H9 (cell line): ENCODE results near the gene RBFOX1. TPM values are rescaled to one million over a fixed set of nuclear protein-coding genes. Genes with fewer than 3 reads are reported as not detected.

ENCODE experiments used
- DNase-seq: peaks from one replicate; pipeline ENCODE4 v3.0.0-alpha.2; 2017
- H2AFZ ChIP-seq: one replicate; pipeline ENCODE4 v1.6.1; 2013; ENCODE audit warnings: mild to moderate bottlenecking, low read length, control low read depth, moderate library complexity
- H2AK5ac ChIP-seq: 2 replicates; pipeline ENCODE4 v1.6.1; 2013; ENCODE audit warnings: low read length, control low read depth, mixed read lengths; ENCODE audit not compliant: insufficient read length
- H2BK120ac ChIP-seq: one replicate; pipeline ENCODE4 v1.6.1; 2013; ENCODE audit warnings: low read depth, mild to moderate bottlenecking, low read length, control low read depth, inconsistent platforms; ENCODE audit not compliant: poor library complexity, severe bottlenecking
- H2BK12ac ChIP-seq: 2 replicates; pipeline ENCODE4 v1.6.1; 2013; ENCODE audit warnings: low read length, control low read depth, mixed read lengths, low read depth; ENCODE audit not compliant: insufficient read length
- H2BK15ac ChIP-seq: 2 replicates; pipeline ENCODE4 v1.6.1; 2013; ENCODE audit warnings: low read depth, low read length, control low read depth
- H2BK20ac ChIP-seq: one replicate; pipeline ENCODE4 v1.6.1; 2013; ENCODE audit warnings: low read depth, mild to moderate bottlenecking, low read length, control low read depth, inconsistent platforms; ENCODE audit not compliant: poor library complexity, severe bottlenecking
- H2BK5ac ChIP-seq: 2 replicates; pipeline ENCODE4 v1.6.1; 2013; ENCODE audit warnings: low read length, control low read depth, mixed read lengths; ENCODE audit not compliant: insufficient read length
- H3K14ac ChIP-seq: 2 replicates; pipeline ENCODE4 v1.6.1; 2013; ENCODE audit warnings: low read length, control low read depth; ENCODE audit not compliant: insufficient read depth
- H3K18ac ChIP-seq: 2 replicates; pipeline ENCODE4 v1.6.1; 2013; ENCODE audit warnings: low read depth, mild to moderate bottlenecking, mixed read lengths, low read length, control low read depth; ENCODE audit not compliant: insufficient read length
- H3K23ac ChIP-seq: 2 replicates; pipeline ENCODE4 v1.6.1; 2013; ENCODE audit warnings: low read length, control low read depth, mixed read lengths, low read depth; ENCODE audit not compliant: insufficient read length
- H3K23me2 ChIP-seq: 2 replicates; pipeline ENCODE4 v1.6.1; 2013; ENCODE audit warnings: low read depth, mild to moderate bottlenecking, mixed read lengths, low read length, control low read depth; ENCODE audit not compliant: insufficient read length, poor library complexity, severe bottlenecking
- H3K27ac ChIP-seq: 2 replicates; pipeline ENCODE4 v1.5.1; 2013; ENCODE audit warnings: low read length, control low read depth, mixed read lengths, low read depth; ENCODE audit not compliant: insufficient read length
- H3K27me3 ChIP-seq: 2 replicates; pipeline ENCODE4 v1.6.1; 2013; ENCODE audit warnings: low read length, control low read depth, inconsistent platforms; ENCODE audit not compliant: insufficient read depth
- H3K4ac ChIP-seq: 2 replicates; pipeline ENCODE4 v1.6.1; 2013; ENCODE audit warnings: low read depth, mild to moderate bottlenecking, control low read depth, inconsistent platforms, low read length, moderate library complexity
- H3K4me1 ChIP-seq: 2 replicates; pipeline ENCODE4 v1.6.1; 2013; ENCODE audit warnings: low read length, control low read depth, inconsistent platforms; ENCODE audit not compliant: insufficient read depth
- H3K4me2 ChIP-seq: 2 replicates; pipeline ENCODE4 v1.6.1; 2013; ENCODE audit warnings: low read length, control low read depth, mixed read lengths; ENCODE audit not compliant: insufficient read length, insufficient read depth
- H3K56ac ChIP-seq: 2 replicates; pipeline ENCODE4 v1.6.1; 2013; ENCODE audit warnings: low read depth, mild to moderate bottlenecking, mixed read lengths, low read length, control low read depth; ENCODE audit not compliant: insufficient read length
- H3K79me1 ChIP-seq: 2 replicates; pipeline ENCODE4 v1.6.1; 2013; ENCODE audit warnings: low read depth, mild to moderate bottlenecking, moderate library complexity, low read length, control low read depth, inconsistent platforms; ENCODE audit not compliant: insufficient read depth, poor library complexity, severe bottlenecking
- H3K79me2 ChIP-seq: 2 replicates; pipeline ENCODE4 v1.6.1; 2013; ENCODE audit warnings: low read length, control low read depth, inconsistent platforms; ENCODE audit not compliant: insufficient read depth
- H3K9ac ChIP-seq: 2 replicates; pipeline ENCODE4 v1.6.1; 2013; ENCODE audit warnings: low read length, control low read depth, mixed read lengths; ENCODE audit not compliant: insufficient read length; ENCODE audit errors: extremely low read depth
- H3K9me3 ChIP-seq: one replicate; pipeline ENCODE4 v1.6.1; 2013; ENCODE audit warnings: low read depth, low read length, inconsistent platforms; ENCODE audit not compliant: control insufficient read depth
- H3T11ph ChIP-seq: one replicate; pipeline ENCODE4 v1.6.1; 2013; ENCODE audit warnings: mild to moderate bottlenecking, low read length, control low read depth, inconsistent platforms
- H4K20me1 ChIP-seq: one replicate; pipeline ENCODE4 v1.6.1; 2013; ENCODE audit not compliant: control insufficient read depth, insufficient read length, insufficient read depth
- H4K5ac ChIP-seq: 2 replicates; pipeline ENCODE4 v1.6.1; 2013; ENCODE audit warnings: low read depth, mild to moderate bottlenecking, mixed read lengths, low read length, control low read depth; ENCODE audit not compliant: insufficient read length
- H4K8ac ChIP-seq: replicated peaks from 2 replicates; pipeline ENCODE4 v1.6.1; 2013; ENCODE audit warnings: low read length, control low read depth, mixed read lengths, low read depth; ENCODE audit not compliant: insufficient read length
- H4K91ac ChIP-seq: 2 replicates; pipeline ENCODE4 v1.6.1; 2013; ENCODE audit warnings: low read depth, mild to moderate bottlenecking, moderate library complexity, mixed read lengths, low read length, control low read depth; ENCODE audit not compliant: insufficient read length
- H3K27ac Mint-ChIP-seq, 3 experiments: 2 replicates in 2 of 3; 3 replicates in 1 of 3; pipeline ENCODE4 v1.8.0; 2020 to 2021; ENCODE audit warnings: mixed read lengths in 3 of 3, mild to moderate bottlenecking in 1 of 3, moderate library complexity in 1 of 3
- H3K27me3 Mint-ChIP-seq: 2 replicates; pipeline ENCODE4 v1.8.0; 2021; ENCODE audit warnings: low read depth, mild to moderate bottlenecking, moderate library complexity, mixed read lengths
- H3K36me3 Mint-ChIP-seq, 3 experiments: 2 replicates in 2 of 3; 3 replicates in 1 of 3; pipeline ENCODE4 v1.8.0; 2020 to 2021; ENCODE audit warnings: low read depth in 3 of 3, mixed read lengths in 3 of 3; ENCODE audit not compliant: insufficient read depth in 1 of 3
- H3K4me1 Mint-ChIP-seq, 2 experiments: 2 replicates each; pipeline ENCODE4 v1.8.0; 2020; ENCODE audit warnings: mixed read lengths in 2 of 2
- H3K4me3 Mint-ChIP-seq, 2 experiments: 2 replicates in 1 of 2; 3 replicates in 1 of 2; pipeline ENCODE4 v1.8.0; 2020 to 2021; ENCODE audit warnings: mild to moderate bottlenecking in 2 of 2, mixed read lengths in 2 of 2, moderate library complexity in 1 of 2
- H3K9me3 Mint-ChIP-seq, 2 experiments: 2 replicates in 1 of 2; 3 replicates in 1 of 2; pipeline ENCODE4 v1.8.0; 2020; ENCODE audit warnings: mild to moderate bottlenecking in 2 of 2, mixed read lengths in 2 of 2, moderate library complexity in 1 of 2
- CTCF ChIP-seq: fragments of 200-600 bp; sonication (generic); conservative IDR thresholded peaks from 3 replicates; pipeline ENCODE4 v1.8.0; 2021; ENCODE audit warnings: antibody characterized with exemption, mild to moderate bottlenecking
- WGBS: extraction: QIAGEN DNeasy Blood & Tissue Kit; methylation state at CpG from one replicate; pipeline ENCODE4 v1.1.7; 2013; ENCODE audit warnings: missing lambda C conversion rate, low lambda C conversion rate, mixed read lengths; ENCODE audit not compliant: insufficient read length; ENCODE audit errors: extremely low coverage; 5-methylcytosine and 5-hydroxymethylcytosine counted together
- total RNA-seq: library from RNA; stranded (reverse); gene quantifications from 2 replicates; pipeline ENCODE4 v1.2.1, GENCODE V29; 2021

RBFOX1 gene
- total RNA-seq, 1 experiment from 2014 or later, result 2.0 TPM

GRCh38 chr16:7420843-7421242, 88.2 kb downstream of the RBFOX1 start:
- H4K20me1 ChIP-seq, result no peaks in the 10 kb centered on the region
- no peak overlapping the region for H3T11ph ChIP-seq
- no peak overlapping the region for H4K8ac ChIP-seq
- H3K27ac Mint-ChIP-seq, result no peak overlapping the region
- H3K56ac ChIP-seq, result no peak overlapping the region
- H3K14ac ChIP-seq, result no peak overlapping the region
- no peaks in the 10 kb centered on the region for H3K9me3 Mint-ChIP-seq
- H2AK5ac ChIP-seq, result no peak overlapping the region
- no peak overlapping the region for H2AFZ ChIP-seq
- H3K4me3 Mint-ChIP-seq, result no peak overlapping the region
- H3K27me3 Mint-ChIP-seq, result no peaks in the 10 kb centered on the region; the same call in 1 of the 2 replicates
- no peak overlapping the region for H3K9ac ChIP-seq
- H3K4me1 ChIP-seq, result peaks cover 3% of the 10 kb centered on the region; the same call in 1 of the 2 replicates
- H2BK5ac ChIP-seq, result no peak overlapping the region
- WGBS, result no CpG with 5 or more reads among the region's 6 CpGs
- no peak overlapping the region for H3K4ac ChIP-seq
- no peak for DNase-seq
- H2BK120ac ChIP-seq, result no peak overlapping the region
- H2BK20ac ChIP-seq, result no peak overlapping the region
- no peak overlapping the region for H4K91ac ChIP-seq
- no peak overlapping the region for H4K5ac ChIP-seq
- no peaks in the 10 kb centered on the region for H3K79me2 ChIP-seq
- H2BK15ac ChIP-seq, result no peak overlapping the region
- H3K18ac ChIP-seq, result no peak overlapping the region
- H3K79me1 ChIP-seq, result no peaks in the 10 kb centered on the region
- no peaks in the 10 kb centered on the region for H3K9me3 ChIP-seq
- no peak overlapping the region for H2BK12ac ChIP-seq
- H3K27me3 ChIP-seq, result no peaks in the 10 kb centered on the region
- no peak overlapping the region for H3K4me2 ChIP-seq
- no peak overlapping the region for H3K27ac ChIP-seq
- no peaks in the 10 kb centered on the region for H3K23me2 ChIP-seq
- no peaks in the 10 kb centered on the region for H3K36me3 Mint-ChIP-seq
- H3K4me1 Mint-ChIP-seq, result peaks cover 14% of the 10 kb centered on the region in 2 experiments
- TF ChIP-seq CTCF, result no peak
- H3K23ac ChIP-seq, result no peak overlapping the region
